GM23338 (cell line): Measurements from ENCODE around the gene F13A1. TPM values are rescaled to one million over a fixed set of nuclear protein-coding genes. Genes with fewer than 3 reads are reported as not detected.

Experiments
- ATAC-seq: fragments of 200-7000 bp; cut with Tn5 transposase; 3 replicates; pipeline ENCODE4 v1.9.1; 2020
- DNase-seq: peaks from one replicate; pipeline ENCODE4 v3.0.0-alpha.2; 2015; ENCODE audit warnings: low spot score
- H2AFZ ChIP-seq: fragments of 200-600 bp; sonication (generic); 2 replicates; pipeline ENCODE4 v1.8.0; 2016; ENCODE audit warnings: antibody characterized with exemption, mild to moderate bottlenecking, moderate library complexity
- H3F3A ChIP-seq: fragments of 200-600 bp; sonication (generic); replicated peaks from 2 replicates; pipeline ENCODE4 v1.8.0; 2017; ENCODE audit warnings: antibody characterized with exemption, mixed run types, low read depth
- H3K27ac ChIP-seq: fragments of 200-600 bp; sonication (generic); 2 replicates; pipeline ENCODE4 v1.6.1; 2016; ENCODE audit warnings: low read depth
- H3K27me3 ChIP-seq: fragments of 200-600 bp; sonication (generic); 2 replicates; pipeline ENCODE4 v1.8.0; 2016; ENCODE audit warnings: mild to moderate bottlenecking, mixed run types, moderate library complexity; ENCODE audit not compliant: insufficient read depth
- H3K36me3 ChIP-seq: fragments of 200-600 bp; sonication (generic); 2 replicates; pipeline ENCODE4 v1.8.0; 2016; ENCODE audit warnings: mild to moderate bottlenecking; ENCODE audit not compliant: insufficient read depth
- H3K4me1 ChIP-seq: fragments of 200-600 bp; sonication (generic); 2 replicates; pipeline ENCODE4 v1.8.0; 2016; ENCODE audit warnings: mild to moderate bottlenecking, moderate library complexity; ENCODE audit not compliant: insufficient read depth
- H3K4me2 ChIP-seq: fragments of 200-600 bp; sonication (generic); 2 replicates; pipeline ENCODE4 v1.7.1; 2017; ENCODE audit warnings: mixed run types
- H3K4me3 ChIP-seq: fragments of 200-600 bp; sonication (generic); 2 replicates; pipeline ENCODE4 v1.6.1; 2016; ENCODE audit warnings: mixed run types
- H3K79me2 ChIP-seq: fragments of 200-600 bp; sonication (generic); replicated peaks from 2 replicates; pipeline ENCODE4 v1.8.0; 2017; ENCODE audit warnings: mild to moderate bottlenecking; ENCODE audit not compliant: insufficient read depth
- H3K9me2 ChIP-seq: fragments of 200-600 bp; sonication (generic); 2 replicates; pipeline ENCODE4 v1.8.0; 2017; ENCODE audit not compliant: insufficient read depth
- H4K20me1 ChIP-seq: fragments of 200-600 bp; sonication (generic); replicated peaks from 2 replicates; pipeline ENCODE4 v1.8.0; 2017; ENCODE audit warnings: mild to moderate bottlenecking; ENCODE audit not compliant: insufficient read depth
- H3K27ac Mint-ChIP-seq: 2 replicates; pipeline ENCODE4 v1.8.0; 2020; ENCODE audit warnings: inconsistent platforms, mild to moderate bottlenecking, moderate library complexity, mixed read lengths
- H3K27me3 Mint-ChIP-seq: 3 replicates; pipeline ENCODE4 v1.8.0; 2022; ENCODE audit warnings: low read depth, mild to moderate bottlenecking, moderate library complexity, mixed read lengths, inconsistent platforms; ENCODE audit not compliant: insufficient read depth, poor library complexity
- H3K36me3 Mint-ChIP-seq: 3 replicates; pipeline ENCODE4 v1.8.0; 2021; ENCODE audit warnings: low read depth, mild to moderate bottlenecking, inconsistent platforms, moderate library complexity, mixed read lengths
- H3K4me1 Mint-ChIP-seq: 3 replicates; pipeline ENCODE4 v1.8.0; 2020; ENCODE audit warnings: mild to moderate bottlenecking, inconsistent platforms, mixed read lengths
- H3K4me3 Mint-ChIP-seq: 3 replicates; pipeline ENCODE4 v1.8.0; 2021; ENCODE audit warnings: moderate library complexity, mild to moderate bottlenecking, inconsistent platforms, mixed read lengths
- H3K9me3 Mint-ChIP-seq: 3 replicates; pipeline ENCODE4 v1.8.0; 2020; ENCODE audit warnings: moderate library complexity, mild to moderate bottlenecking, inconsistent platforms, mixed read lengths
- CREB1 ChIP-seq: fragments of 250-450 bp; sonication (Bioruptor Pico); IDR thresholded peaks from 2 replicates; pipeline ENCODE4 v1.5.0; 2020; ENCODE audit warnings: low read depth, mild to moderate bottlenecking, moderate library complexity
- polyA plus RNA-seq: library from polyadenylated mRNA; unstranded; fragments of >200 nt; fragmentation: Nextera tagmentation; extraction: Ambion mirVana; gene quantifications from 2 replicates; pipeline ENCODE4 v1.2.1, GENCODE V29; 2016
- total RNA-seq: library from RNA; depleted of rRNA; stranded (reverse); fragments of >200 nt; shearing (Covaris generic); gene quantifications from 2 replicates; pipeline ENCODE4 v1.2.3, GENCODE V29; 2014
- TF ChIP-seq, protein P1 (sequence below): IDR thresholded peaks from 2 replicates; pipeline ENCODE4 v1.6.1; 2016; ENCODE audit warnings: antibody characterized with exemption
- TF ChIP-seq, protein P2 (sequence below): IDR thresholded peaks from one replicate; pipeline ENCODE4 v1.6.1; 2018; ENCODE audit warnings: antibody characterized with exemption; ENCODE audit not compliant: unreplicated experiment
- TF ChIP-seq, protein P3 (sequence below), 2 experiments: fragments of 200-600 bp in 1 of 2; sonication (generic) in 1 of 2; conservative IDR thresholded peaks; 2 replicates each; pipeline versions ENCODE4 v1.5.1 to v1.6.1; 2016 to 2017; ENCODE audit warnings: antibody characterized with exemption in 2 of 2, low read depth in 2 of 2, mild to moderate bottlenecking in 2 of 2, moderate library complexity in 1 of 2

Gene F13A1
- total and polyA plus RNA-seq, 2 experiments from 2014 or later, result 0.31 to 0.32 TPM

DNA sequence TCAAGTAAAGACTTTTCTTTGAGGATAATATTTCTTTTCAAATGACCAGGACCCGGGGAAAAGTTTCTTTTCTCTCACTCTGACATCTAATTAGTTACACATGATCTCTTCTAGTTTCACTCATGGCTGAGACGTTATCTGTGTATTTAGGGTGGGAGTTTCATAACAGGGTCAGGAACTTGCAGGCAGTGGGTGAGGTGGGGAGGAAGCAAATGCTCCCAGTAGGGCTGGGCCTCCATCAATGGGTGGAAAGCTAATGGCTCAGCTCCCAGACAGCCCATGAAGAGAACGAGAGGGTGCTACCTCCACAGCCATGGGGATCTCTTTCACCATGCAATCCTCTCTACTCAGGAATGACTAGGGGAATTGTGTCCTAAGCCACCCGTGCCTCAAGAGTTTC, 119.3 kb downstream of the F13A1 start:
- peaks cover 2% of the 10 kb centered on the region for H3K27me3 Mint-ChIP-seq

DNA sequence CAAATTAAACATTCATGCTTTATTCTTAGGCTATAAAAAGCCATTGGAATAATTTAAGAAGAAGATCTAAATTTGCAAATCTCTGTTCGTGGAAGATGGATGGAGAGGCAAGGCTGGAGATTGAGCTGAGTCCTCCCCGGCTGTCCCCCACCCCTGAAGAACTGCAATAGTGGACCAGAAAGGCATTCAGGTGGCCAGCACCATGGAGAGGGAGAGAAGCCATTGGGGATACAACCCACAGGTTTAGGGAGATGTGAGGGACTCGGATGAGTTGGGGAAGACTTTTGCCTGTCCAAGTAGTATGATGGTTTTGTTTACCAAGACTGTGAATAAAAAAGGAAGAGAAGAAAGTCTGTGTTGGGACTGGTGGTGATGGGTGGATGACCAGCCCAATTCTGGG, 120.8 kb downstream of the F13A1 start:
- Histone ChIP-seq H3K4me2 (no peak overlapping the region), H3F3A (no peaks in the 10 kb centered on the region), H3K27ac (no peak overlapping the region), H3K4me3 (no peak overlapping the region), H4K20me1 (no peaks in the 10 kb centered on the region), H3K79me2 (no peaks in the 10 kb centered on the region), H2AFZ (no peak overlapping the region), H3K36me3 (no peaks in the 10 kb centered on the region), H3K4me1 (no peaks in the 10 kb centered on the region), H3K9me2 (0 out of 2 replicates have a peak, but pooled peaks cover 8% of the 10 kb centered on the region), H3K27me3 (no peaks in the 10 kb centered on the region)
- ATAC-seq (no peak), DNase-seq (no peak)
- Mint-ChIP-seq H3K36me3 (peaks cover 3% of the 10 kb centered on the region; the same call in 2 of the 3 replicates), H3K4me3 (no peak overlapping the region), H3K27me3 (peaks cover 2% of the 10 kb centered on the region), H3K27ac (no peak overlapping the region), H3K9me3 (peaks cover 9% of the 10 kb centered on the region), H3K4me1 (peaks cover 3% of the 10 kb centered on the region; the same call in 1 of the 3 replicates)
- TF ChIP-seq, protein P1, sequence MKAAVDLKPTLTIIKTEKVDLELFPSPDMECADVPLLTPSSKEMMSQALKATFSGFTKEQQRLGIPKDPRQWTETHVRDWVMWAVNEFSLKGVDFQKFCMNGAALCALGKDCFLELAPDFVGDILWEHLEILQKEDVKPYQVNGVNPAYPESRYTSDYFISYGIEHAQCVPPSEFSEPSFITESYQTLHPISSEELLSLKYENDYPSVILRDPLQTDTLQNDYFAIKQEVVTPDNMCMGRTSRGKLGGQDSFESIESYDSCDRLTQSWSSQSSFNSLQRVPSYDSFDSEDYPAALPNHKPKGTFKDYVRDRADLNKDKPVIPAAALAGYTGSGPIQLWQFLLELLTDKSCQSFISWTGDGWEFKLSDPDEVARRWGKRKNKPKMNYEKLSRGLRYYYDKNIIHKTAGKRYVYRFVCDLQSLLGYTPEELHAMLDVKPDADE, result no peak
- TF ChIP-seq, protein P2, sequence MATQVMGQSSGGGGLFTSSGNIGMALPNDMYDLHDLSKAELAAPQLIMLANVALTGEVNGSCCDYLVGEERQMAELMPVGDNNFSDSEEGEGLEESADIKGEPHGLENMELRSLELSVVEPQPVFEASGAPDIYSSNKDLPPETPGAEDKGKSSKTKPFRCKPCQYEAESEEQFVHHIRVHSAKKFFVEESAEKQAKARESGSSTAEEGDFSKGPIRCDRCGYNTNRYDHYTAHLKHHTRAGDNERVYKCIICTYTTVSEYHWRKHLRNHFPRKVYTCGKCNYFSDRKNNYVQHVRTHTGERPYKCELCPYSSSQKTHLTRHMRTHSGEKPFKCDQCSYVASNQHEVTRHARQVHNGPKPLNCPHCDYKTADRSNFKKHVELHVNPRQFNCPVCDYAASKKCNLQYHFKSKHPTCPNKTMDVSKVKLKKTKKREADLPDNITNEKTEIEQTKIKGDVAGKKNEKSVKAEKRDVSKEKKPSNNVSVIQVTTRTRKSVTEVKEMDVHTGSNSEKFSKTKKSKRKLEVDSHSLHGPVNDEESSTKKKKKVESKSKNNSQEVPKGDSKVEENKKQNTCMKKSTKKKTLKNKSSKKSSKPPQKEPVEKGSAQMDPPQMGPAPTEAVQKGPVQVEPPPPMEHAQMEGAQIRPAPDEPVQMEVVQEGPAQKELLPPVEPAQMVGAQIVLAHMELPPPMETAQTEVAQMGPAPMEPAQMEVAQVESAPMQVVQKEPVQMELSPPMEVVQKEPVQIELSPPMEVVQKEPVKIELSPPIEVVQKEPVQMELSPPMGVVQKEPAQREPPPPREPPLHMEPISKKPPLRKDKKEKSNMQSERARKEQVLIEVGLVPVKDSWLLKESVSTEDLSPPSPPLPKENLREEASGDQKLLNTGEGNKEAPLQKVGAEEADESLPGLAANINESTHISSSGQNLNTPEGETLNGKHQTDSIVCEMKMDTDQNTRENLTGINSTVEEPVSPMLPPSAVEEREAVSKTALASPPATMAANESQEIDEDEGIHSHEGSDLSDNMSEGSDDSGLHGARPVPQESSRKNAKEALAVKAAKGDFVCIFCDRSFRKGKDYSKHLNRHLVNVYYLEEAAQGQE, result peak; percentile 31

More for the DNA sequence above, 119.3 kb downstream of the F13A1 start:
- no peaks in the 10 kb centered on the region for H4K20me1 ChIP-seq
- no peaks in the 10 kb centered on the region for H3K36me3 ChIP-seq
- Mint-ChIP-seq H3K9me3 (peaks cover 9% of the 10 kb centered on the region), H3K36me3 (peaks cover 3% of the 10 kb centered on the region; the same call in 2 of the 3 replicates), H3K4me1 (peaks cover 7% of the 10 kb centered on the region; the same call in 1 of the 3 replicates), H3K27ac (no peak overlapping the region), H3K4me3 (no peak overlapping the region)
- no peak overlapping the region for H3K4me3 ChIP-seq
- no peak overlapping the region for H2AFZ ChIP-seq
- H3K79me2 ChIP-seq, result no peaks in the 10 kb centered on the region
- no peak overlapping the region for H3K4me2 ChIP-seq
- no peaks in the 10 kb centered on the region for H3K4me1 ChIP-seq
- no peaks in the 10 kb centered on the region for H3F3A ChIP-seq
- H3K9me2 ChIP-seq, result peaks cover 11% of the 10 kb centered on the region; the same call in 1 of the 2 replicates
- TF ChIP-seq CREB1 (CRISPR knock-in tag), result no peak
- TF ChIP-seq, protein P3, sequence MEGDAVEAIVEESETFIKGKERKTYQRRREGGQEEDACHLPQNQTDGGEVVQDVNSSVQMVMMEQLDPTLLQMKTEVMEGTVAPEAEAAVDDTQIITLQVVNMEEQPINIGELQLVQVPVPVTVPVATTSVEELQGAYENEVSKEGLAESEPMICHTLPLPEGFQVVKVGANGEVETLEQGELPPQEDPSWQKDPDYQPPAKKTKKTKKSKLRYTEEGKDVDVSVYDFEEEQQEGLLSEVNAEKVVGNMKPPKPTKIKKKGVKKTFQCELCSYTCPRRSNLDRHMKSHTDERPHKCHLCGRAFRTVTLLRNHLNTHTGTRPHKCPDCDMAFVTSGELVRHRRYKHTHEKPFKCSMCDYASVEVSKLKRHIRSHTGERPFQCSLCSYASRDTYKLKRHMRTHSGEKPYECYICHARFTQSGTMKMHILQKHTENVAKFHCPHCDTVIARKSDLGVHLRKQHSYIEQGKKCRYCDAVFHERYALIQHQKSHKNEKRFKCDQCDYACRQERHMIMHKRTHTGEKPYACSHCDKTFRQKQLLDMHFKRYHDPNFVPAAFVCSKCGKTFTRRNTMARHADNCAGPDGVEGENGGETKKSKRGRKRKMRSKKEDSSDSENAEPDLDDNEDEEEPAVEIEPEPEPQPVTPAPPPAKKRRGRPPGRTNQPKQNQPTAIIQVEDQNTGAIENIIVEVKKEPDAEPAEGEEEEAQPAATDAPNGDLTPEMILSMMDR (conservative IDR thresholded peaks at IDR 0.05; ENCODE audit: low read depth in 2 of 2), result no peak
- DNase-seq (no peak), ATAC-seq (no peak)
- H3K27ac ChIP-seq, result no peak overlapping the region
- H3K27me3 ChIP-seq, result no peaks in the 10 kb centered on the region
